K562 (cell line): Measurements from ENCODE around the gene IMMP2L. TPM values are rescaled to one million over a fixed set of nuclear protein-coding genes. Genes with fewer than 3 reads are reported as not detected.

Experiments
- ATAC-seq: fragments of 200-7000 bp; cut with Tn5 transposase; 3 replicates; pipeline ENCODE4 v1.9.1; 2020; ENCODE audit warnings: moderate library complexity
- BruUV-seq: library from RNA; stranded (reverse); fragments of 400-500 nt; replicated peaks from 2 replicates; lab custom pipeline; 2021; lab: Mats Ljungman, UMichigan
- CTCF ChIA-PET: fragments of 300-600 bp; formaldehyde crosslinking; extraction: SDS; loops from one replicate; lab custom pipeline; 2021; ENCODE audit warnings: low intra/inter-chr PET ratio; lab: Yijun Ruan, JAX
- POLR2A ChIA-PET: fragments of 300-600, 350-650 bp; sonication (Branson Sonifier 250); formaldehyde crosslinking; extraction: SDS; loops from one replicate; lab custom pipeline; 2021; ENCODE audit warnings: antibody characterized with exemption, inconsistent platforms; lab: Yijun Ruan, JAX
- DNase-seq, 4 experiments: peaks; one replicate each; pipeline versions ENCODE4 v3.0.0 to v3.0.0-alpha.2; 2011 to 2018; ENCODE audit warnings: low spot score in 3 of 4, mixed read lengths in 3 of 4; ENCODE audit errors: extremely low read depth in 1 of 4
- FAIRE-seq: peaks from 2 replicates; lab custom pipeline; 2011; peaks lifted over from hg19 to GRCh38; lab: Jason Lieb, UNC
- H2AFZ ChIP-seq: 2 replicates; pipeline ENCODE4 v1.6.0; 2011; ENCODE audit warnings: low read depth, low read length, control low read depth, inconsistent platforms
- H3K27ac ChIP-seq: fragments of 200-600 bp; 3 replicates; pipeline ENCODE4 v1.8.0; 2011; ENCODE audit warnings: low read depth, mild to moderate bottlenecking, control low read depth, inconsistent platforms, low read length, moderate library complexity, mixed read lengths; ENCODE audit errors: extremely low read depth
- H3K27me3 ChIP-seq, 2 experiments: fragments of 300-600 bp in 1 of 2; 2 replicates in 1 of 2; 3 replicates in 1 of 2; pipeline versions ENCODE4 v1.6.0 to v1.8.0; 2011; ENCODE audit warnings: inconsistent platforms in 2 of 2, low read length in 2 of 2, mild to moderate bottlenecking in 1 of 2, mixed read lengths in 1 of 2, moderate library complexity in 1 of 2; ENCODE audit not compliant: control insufficient read depth in 2 of 2, insufficient read depth in 2 of 2
- H3K36me3 ChIP-seq: fragments of 300-600 bp; 3 replicates; pipeline ENCODE4 v1.8.0; 2011; ENCODE audit warnings: mild to moderate bottlenecking, low read length, inconsistent platforms; ENCODE audit not compliant: control insufficient read depth, insufficient read depth
- H3K4me1 ChIP-seq, 2 experiments: fragments of 200-600 bp in 1 of 2; replicated peaks in 1 of 2; 2 replicates in 1 of 2; 3 replicates in 1 of 2; pipeline versions ENCODE4 v1.5.1 to v1.8.0; 2011; ENCODE audit warnings: inconsistent platforms in 2 of 2, low read length in 2 of 2, mild to moderate bottlenecking in 1 of 2, mixed read lengths in 1 of 2, moderate library complexity in 1 of 2; ENCODE audit not compliant: control insufficient read depth in 2 of 2, insufficient read depth in 2 of 2
- H3K4me2 ChIP-seq: 2 replicates; pipeline ENCODE4 v1.6.1; 2011; ENCODE audit warnings: low read length, control low read depth, inconsistent platforms, mixed read lengths; ENCODE audit not compliant: insufficient read depth
- H3K4me3 ChIP-seq: fragments of 200-600 bp; sonication (generic), shearing (Covaris generic); 2 replicates; pipeline ENCODE4 v1.5.1; 2016; ENCODE audit warnings: control low read depth, inconsistent platforms
- H3K79me2 ChIP-seq: fragments of 200-600 bp; 3 replicates; pipeline ENCODE4 v1.8.0; 2011; ENCODE audit warnings: low read length, inconsistent platforms; ENCODE audit not compliant: control insufficient read depth, insufficient read depth
- H3K9ac ChIP-seq, 2 experiments: 2 replicates each; pipeline versions ENCODE4 v1.6.0 to v1.6.1; 2011; ENCODE audit warnings: low read depth in 2 of 2, low read length in 2 of 2, control low read depth in 1 of 2, inconsistent platforms in 1 of 2, mild to moderate bottlenecking in 1 of 2, mixed read lengths in 1 of 2; ENCODE audit not compliant: insufficient read depth in 1 of 2
- H3K9me1 ChIP-seq: one replicate; pipeline ENCODE4 v1.6.0; 2011; ENCODE audit warnings: inconsistent platforms, mild to moderate bottlenecking, low read length, moderate library complexity; ENCODE audit not compliant: control insufficient read depth, insufficient read depth
- H3K9me3 ChIP-seq: replicated peaks from 2 replicates; pipeline ENCODE4 v1.5.1; 2011; ENCODE audit warnings: low read depth, low read length, inconsistent platforms; ENCODE audit not compliant: control insufficient read depth, insufficient read depth
- H4K20me1 ChIP-seq: replicated peaks from 2 replicates; pipeline ENCODE4 v1.6.1; 2011; ENCODE audit warnings: low read length, inconsistent platforms, mixed read lengths; ENCODE audit not compliant: control insufficient read depth, insufficient read depth
- BCOR ChIP-seq: fragments of 450-650 bp; IDR thresholded peaks from 2 replicates; pipeline ENCODE4 v1.6.1; 2016
- DACH1 ChIP-seq: fragments of 450-650 bp; IDR thresholded peaks from 2 replicates; pipeline ENCODE4 v1.6.1; 2018; ENCODE audit not compliant: partially characterized antibody
- GABPB2 ChIP-seq: fragments of 250-450 bp; sonication (Bioruptor Pico); conservative IDR thresholded peaks from 2 replicates; pipeline ENCODE4 v1.5.1; 2021; ENCODE audit warnings: mild to moderate bottlenecking
- MTF1 ChIP-seq: fragments of 250-450 bp; sonication (Bioruptor Pico); IDR thresholded peaks from 2 replicates; pipeline ENCODE4 v1.9.0; 2021; ENCODE audit warnings: moderate library complexity, mild to moderate bottlenecking, inconsistent platforms, borderline replicate concordance
- NFIX ChIP-seq: fragments of 250-450 bp; sonication (Bioruptor Pico); IDR thresholded peaks from 2 replicates; pipeline ENCODE4 v1.4.0; 2020; ENCODE audit warnings: low read depth, mild to moderate bottlenecking, moderate library complexity
- RCOR1 ChIP-seq, 2 experiments: IDR thresholded peaks; 2 replicates each; pipeline ENCODE4 v1.6.1; 2012; ENCODE audit warnings: low read depth in 2 of 2, low read length in 2 of 2, borderline replicate concordance in 1 of 2, improper control_type of control experiment in 1 of 2
- RFX1 ChIP-seq: fragments of 450-650 bp; IDR thresholded peaks from 2 replicates; pipeline ENCODE4 v1.6.1; 2016; ENCODE audit warnings: mild to moderate bottlenecking, moderate library complexity
- SPI1 ChIP-seq: IDR thresholded peaks from 2 replicates; pipeline ENCODE4 v1.6.1; 2011; ENCODE audit warnings: low read depth, low read length, control low read depth, borderline replicate concordance
- ZNF224 ChIP-seq: sonication (generic); formaldehyde crosslinking; IDR thresholded peaks from 2 replicates; pipeline ENCODE4 v1.8.0; 2022; ENCODE audit warnings: mild to moderate bottlenecking, missing genetic modification reagents
- ZNF41 ChIP-seq: fragments of 250-450 bp; sonication (Bioruptor Pico); conservative IDR thresholded peaks from 2 replicates; pipeline ENCODE4 v1.4.0; 2020; ENCODE audit warnings: mild to moderate bottlenecking
- WGBS: fragments of 100-300 bp; shearing (Covaris generic); methylation state at CpG from one replicate; pipeline ENCODE4 v1.1.6; 2016; ENCODE audit warnings: low coverage, mixed read lengths; ENCODE audit not compliant: insufficient coverage; ENCODE audit errors: missing lambda C conversion rate; 5-methylcytosine and 5-hydroxymethylcytosine counted together
- in situ Hi-C: fragments of 300-500 bp; cut with MboI; formaldehyde crosslinking; loops from 4 replicates; pipeline ENCODE4 v1.15.0; 2018; ENCODE audit warnings: inconsistent platforms, mixed read lengths
- intact Hi-C: fragments of 100-400 bp; cut with micrococcal nuclease; formaldehyde crosslinking; loops from 2 replicates; pipeline ENCODE4 v1.14.2; 2022
- polyA plus RNA-seq, 8 experiments: library from polyadenylated mRNA; depleted of rRNA in 4 of 8; stranded (reverse) in 5 of 8; unstranded in 3 of 8; fragments of >200 nt; fragmentation: Nextera tagmentation in 2 of 8; fragmentation: Illumina TruSeq in 1 of 8; extraction: Ambion mirVana in 2 of 8; extraction: Trizol in 1 of 8; gene quantifications; 2 replicates each; pipeline versions ENCODE4 v1.2.1 to v1.2.3, GENCODE V29; 2011 to 2014; ENCODE audit warnings: inconsistent platforms in 1 of 8, missing spikeins in 1 of 8
- total RNA-seq, 7 experiments: library from RNA; depleted of rRNA in 6 of 7; stranded (reverse); fragments of >200 nt in 6 of 7; fragmentation: Illumina TruSeq in 2 of 7; extraction: Trizol in 2 of 7; gene quantifications; 2 replicates each; pipeline versions ENCODE4 v1.2.1 to v1.2.3, GENCODE V29; 2011 to 2021; ENCODE audit warnings: low replicate concordance in 1 of 7
- TF ChIP-seq, protein P1 (sequence below): fragments of 250-450 bp; sonication (Bioruptor Pico); IDR thresholded peaks from 2 replicates; pipeline ENCODE4 v1.4.0; 2020; ENCODE audit warnings: mild to moderate bottlenecking, moderate library complexity
- TF ChIP-seq, protein P2 (sequence below): sonication (generic); formaldehyde crosslinking; IDR thresholded peaks from 2 replicates; pipeline ENCODE4 v1.9.0; 2022; ENCODE audit warnings: mild to moderate bottlenecking, missing genetic modification reagents
- TF ChIP-seq, protein P3 (sequence below): fragments of 250-450 bp; sonication (Bioruptor Pico); IDR thresholded peaks from 2 replicates; pipeline ENCODE4 v1.4.0; 2020; ENCODE audit warnings: mild to moderate bottlenecking, moderate library complexity

The IMMP2L gene
- total and polyA plus RNA-seq, 9 of the 15 experiments (the other 6 are each of a cell fraction or from before 2014, with no cell fraction given), result 29.7 to 116 (median 53.0) TPM

DNA sequence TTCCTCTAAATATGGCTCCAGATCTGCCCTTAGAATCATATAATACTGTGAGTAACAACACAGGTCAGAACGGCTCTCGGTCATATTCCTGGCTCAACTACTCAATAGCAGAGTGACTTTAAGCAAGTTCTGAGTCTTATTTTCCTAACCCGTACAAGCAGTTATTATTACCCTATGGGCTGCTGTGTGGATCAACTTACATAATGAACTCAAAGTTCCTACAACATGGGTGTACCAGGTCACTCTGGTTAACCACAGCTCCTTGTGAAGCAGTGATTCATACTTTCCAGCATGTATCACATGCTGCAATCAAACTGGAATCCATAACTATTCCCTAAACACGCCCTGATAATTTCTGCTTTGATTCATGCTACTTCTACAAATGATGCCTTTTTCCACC, 364.0 kb downstream of the IMMP2L start (continued):
- TF ChIP-seq ZNF224 (CRISPR knock-in tag) (no peak), RFX1 (no peak), DACH1 (no peak), RCOR1 (IDR thresholded peaks at IDR 0.05; ENCODE audit: borderline replicate concordance in 1 of 2, low read depth in 2 of 2, low read length in 2 of 2) (peak in 1 of 2 experiments; percentile 68; a peak in 1 of 4 replicates), ZNF41 (CRISPR knock-in tag) (no peak)
- TF ChIP-seq, all 486 proteins: peak for 17

DNA sequence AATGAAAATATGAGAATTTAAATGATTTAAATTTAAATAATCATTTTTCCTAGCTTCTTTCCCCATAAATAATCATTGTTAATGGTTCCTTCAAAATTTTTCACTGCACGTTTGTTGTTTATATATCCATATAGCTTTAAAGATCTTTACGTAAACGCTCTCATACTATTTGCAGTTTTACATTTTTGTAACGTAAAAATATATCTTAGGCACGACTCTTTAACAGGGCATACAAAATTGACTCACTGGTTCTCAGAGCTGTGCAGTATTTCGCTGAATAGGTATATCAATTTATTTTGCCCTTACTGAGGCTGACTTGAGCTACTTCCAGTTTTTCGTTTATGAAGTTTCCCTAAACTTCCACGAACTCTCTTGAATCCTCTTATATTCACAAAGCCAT, 365.6 kb downstream of the IMMP2L start:
- no peak overlapping the region for H3K4me2 ChIP-seq
- in situ Hi-C loops, result no loop called here
- intact Hi-C loops, result no loop called here
- H3K9ac ChIP-seq, result no peak overlapping the region
- H3K27ac ChIP-seq, result no peak overlapping the region
- no peak for FAIRE-seq
- no peak for DNase-seq
- no peaks in the 10 kb centered on the region for H3K9me3 ChIP-seq
- H2AFZ ChIP-seq, result no peak overlapping the region
- no peak overlapping the region for H3K4me3 ChIP-seq
- BruUV-seq, result no TSS peak
- POLR2A ChIA-PET, result interaction anchor here (1.4 kb wide), 1 partner anchor 10 kb away, joined by 4 read pairs; no protein-coding TSS in a partner anchor
- no peaks in the 10 kb centered on the region for H3K36me3 ChIP-seq
- H3K79me2 ChIP-seq, result no peaks in the 10 kb centered on the region
- H3K9me1 ChIP-seq, result no peaks in the 10 kb centered on the region
- ATAC-seq, result no peak
- no peaks in the 10 kb centered on the region for H3K27me3 ChIP-seq
- CTCF ChIA-PET, result no interaction called here
- H3K4me1 ChIP-seq, result no peaks in the 10 kb centered on the region; a peak in 1 of 5 replicates
- no peaks in the 10 kb centered on the region for H4K20me1 ChIP-seq
- whole genome bisulfite sequencing, result 90% methylated on average over 8 of the region's 8 CpGs
- TF ChIP-seq, protein P1, sequence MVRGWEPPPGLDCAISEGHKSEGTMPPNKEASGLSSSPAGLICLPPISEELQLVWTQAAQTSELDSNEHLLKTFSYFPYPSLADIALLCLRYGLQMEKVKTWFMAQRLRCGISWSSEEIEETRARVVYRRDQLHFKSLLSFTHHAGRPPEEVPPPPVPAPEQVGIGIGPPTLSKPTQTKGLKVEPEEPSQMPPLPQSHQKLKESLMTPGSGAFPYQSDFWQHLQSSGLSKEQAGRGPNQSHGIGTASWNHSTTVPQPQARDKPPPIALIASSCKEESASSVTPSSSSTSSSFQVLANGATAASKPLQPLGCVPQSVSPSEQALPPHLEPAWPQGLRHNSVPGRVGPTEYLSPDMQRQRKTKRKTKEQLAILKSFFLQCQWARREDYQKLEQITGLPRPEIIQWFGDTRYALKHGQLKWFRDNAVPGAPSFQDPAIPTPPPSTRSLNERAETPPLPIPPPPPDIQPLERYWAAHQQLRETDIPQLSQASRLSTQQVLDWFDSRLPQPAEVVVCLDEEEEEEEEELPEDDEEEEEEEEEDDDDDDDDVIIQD (CRISPR knock-in tag), result no peak
- TF ChIP-seq GABPB2 (CRISPR knock-in tag) (peak; percentile 76; the same call in 1 of the 2 replicates), NFIX (CRISPR knock-in tag) (peak; percentile 54), BCOR (no peak), MTF1 (CRISPR knock-in tag) (0 out of 2 replicates have a peak, but pooled peaks have one; percentile 53), SPI1 (no peak)
- TF ChIP-seq, protein P2, sequence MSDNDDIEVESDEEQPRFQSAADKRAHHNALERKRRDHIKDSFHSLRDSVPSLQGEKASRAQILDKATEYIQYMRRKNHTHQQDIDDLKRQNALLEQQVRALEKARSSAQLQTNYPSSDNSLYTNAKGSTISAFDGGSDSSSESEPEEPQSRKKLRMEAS (CRISPR knock-in tag), result no peak
- TF ChIP-seq, protein P3, sequence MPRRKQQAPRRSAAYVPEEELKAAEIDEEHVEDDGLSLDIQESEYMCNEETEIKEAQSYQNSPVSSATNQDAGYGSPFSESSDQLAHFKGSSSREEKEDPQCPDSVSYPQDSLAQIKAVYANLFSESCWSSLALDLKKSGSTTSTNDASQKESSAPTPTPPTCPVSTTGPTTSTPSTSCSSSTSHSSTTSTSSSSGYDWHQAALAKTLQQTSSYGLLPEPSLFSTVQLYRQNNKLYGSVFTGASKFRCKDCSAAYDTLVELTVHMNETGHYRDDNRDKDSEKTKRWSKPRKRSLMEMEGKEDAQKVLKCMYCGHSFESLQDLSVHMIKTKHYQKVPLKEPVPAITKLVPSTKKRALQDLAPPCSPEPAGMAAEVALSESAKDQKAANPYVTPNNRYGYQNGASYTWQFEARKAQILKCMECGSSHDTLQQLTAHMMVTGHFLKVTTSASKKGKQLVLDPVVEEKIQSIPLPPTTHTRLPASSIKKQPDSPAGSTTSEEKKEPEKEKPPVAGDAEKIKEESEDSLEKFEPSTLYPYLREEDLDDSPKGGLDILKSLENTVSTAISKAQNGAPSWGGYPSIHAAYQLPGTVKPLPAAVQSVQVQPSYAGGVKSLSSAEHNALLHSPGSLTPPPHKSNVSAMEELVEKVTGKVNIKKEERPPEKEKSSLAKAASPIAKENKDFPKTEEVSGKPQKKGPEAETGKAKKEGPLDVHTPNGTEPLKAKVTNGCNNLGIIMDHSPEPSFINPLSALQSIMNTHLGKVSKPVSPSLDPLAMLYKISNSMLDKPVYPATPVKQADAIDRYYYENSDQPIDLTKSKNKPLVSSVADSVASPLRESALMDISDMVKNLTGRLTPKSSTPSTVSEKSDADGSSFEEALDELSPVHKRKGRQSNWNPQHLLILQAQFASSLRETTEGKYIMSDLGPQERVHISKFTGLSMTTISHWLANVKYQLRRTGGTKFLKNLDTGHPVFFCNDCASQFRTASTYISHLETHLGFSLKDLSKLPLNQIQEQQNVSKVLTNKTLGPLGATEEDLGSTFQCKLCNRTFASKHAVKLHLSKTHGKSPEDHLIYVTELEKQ (CRISPR knock-in tag), result no peak
